GM12801 (cell line): Measurements from ENCODE around the gene GRM4.

Experiments used
- CTCF ChIP-seq: IDR thresholded peaks from one replicate; pipeline ENCODE4 v1.5.1; 2011; ENCODE audit warnings: control low read depth; ENCODE audit not compliant: insufficient read length; ENCODE audit errors: extremely low read depth

Gene GRM4

DNA sequence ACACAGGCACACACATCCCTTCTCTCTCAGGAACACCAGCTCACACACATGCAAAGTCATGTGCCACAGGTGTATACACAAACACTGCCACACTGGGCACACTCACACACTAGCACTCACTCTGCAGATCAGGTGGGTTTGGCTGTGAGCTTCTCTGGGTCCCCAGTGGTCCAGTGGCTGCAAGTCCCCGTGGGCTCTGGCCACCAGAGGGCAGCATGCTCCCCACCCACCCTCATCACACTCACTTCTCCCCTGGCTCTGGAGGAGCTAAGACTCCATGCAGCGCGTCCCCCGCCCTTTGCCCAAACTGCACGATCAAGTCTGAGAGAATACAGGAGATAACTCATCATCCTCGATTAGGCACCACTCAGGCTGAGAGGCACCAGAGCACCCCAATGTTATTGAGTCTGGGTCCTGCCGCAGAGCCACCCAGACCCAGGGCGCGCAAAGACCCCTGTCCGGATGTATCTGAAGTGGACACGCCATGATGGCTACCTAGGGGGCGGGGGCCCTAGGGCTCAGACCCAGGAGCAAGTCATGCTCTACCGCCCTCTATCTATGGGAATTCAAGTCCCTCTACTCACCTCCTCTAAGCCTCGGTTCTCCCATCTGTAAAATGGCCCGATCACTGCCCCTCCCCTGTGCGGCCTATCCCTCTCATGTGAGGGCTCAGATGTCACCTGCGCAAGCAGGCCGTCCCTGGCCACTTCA lies 90.5 kb downstream of the GRM4 start:
- no peak for TF ChIP-seq CTCF

- TF ChIP-seq CTCF = no peak
Measured at GRCh38 chr6:34053721-34054120, 92.2 kb downstream of the GRM4 start.

DNA sequence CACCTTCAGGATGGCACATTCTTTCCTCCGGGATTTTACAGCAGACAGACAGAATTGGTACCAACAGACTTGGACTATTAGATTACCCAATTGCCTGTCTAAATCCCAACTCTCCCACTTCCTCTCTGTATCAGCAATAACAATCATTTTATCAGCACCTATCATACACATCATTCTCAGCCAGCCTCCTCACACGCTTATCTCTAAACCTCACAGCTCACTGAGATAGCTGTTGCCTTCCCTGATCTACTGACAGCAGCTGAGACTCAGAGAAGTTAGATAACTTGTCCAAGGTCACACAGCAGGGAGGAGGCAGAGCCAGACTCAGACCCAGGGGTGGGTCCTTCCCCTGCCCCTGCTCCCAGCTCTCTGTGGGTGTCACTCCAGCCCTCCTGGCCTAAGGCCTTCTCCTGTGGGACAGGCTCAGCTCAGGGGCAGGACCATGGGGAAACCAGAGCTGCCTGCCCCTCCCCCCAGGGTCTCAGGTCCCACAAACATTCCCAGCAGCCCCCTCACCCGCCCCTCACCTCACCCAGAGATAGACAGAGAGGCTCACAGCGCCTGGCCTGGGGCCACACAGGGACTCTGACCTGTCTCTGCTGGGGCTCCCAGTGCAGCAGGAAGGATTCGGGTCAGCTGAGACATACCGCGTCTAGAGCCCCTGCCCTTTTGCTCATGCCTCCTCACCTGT lies 92.8 kb downstream of the GRM4 start:
- TF ChIP-seq CTCF = no peak

DNA sequence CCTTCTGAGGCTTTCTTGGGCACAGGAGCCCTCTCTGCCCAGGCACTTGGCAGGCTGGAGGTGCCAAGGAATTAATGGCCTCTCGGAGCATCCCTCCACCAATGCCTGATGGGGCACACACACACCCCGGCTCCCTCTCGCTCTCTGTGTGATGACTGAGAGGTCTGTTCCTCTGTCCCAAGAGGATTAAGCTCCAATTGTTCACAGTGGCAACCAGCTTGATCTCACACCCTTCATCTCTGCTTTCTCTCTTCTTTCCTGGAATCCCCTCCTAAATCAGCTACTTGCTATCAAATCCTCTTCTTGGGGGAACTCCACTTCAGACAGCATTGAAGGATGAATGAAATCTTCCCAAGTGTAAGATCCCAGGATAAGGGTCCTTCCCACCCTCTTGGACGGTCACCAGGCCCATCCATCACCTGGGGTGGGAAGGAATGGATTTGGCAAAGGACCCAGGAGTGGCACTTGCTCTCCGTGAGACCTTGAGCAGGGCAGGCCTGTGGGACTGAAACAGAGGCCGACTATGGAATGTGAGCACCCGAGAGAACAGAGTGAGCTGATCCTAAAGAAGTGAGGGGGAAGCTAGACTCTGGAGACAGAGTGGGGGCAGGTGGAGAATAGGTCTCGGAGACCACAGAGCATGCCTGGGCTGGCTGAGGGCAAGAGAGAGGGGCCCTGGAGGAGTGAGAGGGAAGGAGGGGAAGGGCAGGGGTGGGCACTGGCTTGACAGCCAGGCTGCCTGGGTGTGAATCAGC lies 93.6 kb downstream of the GRM4 start:
- no peak for TF ChIP-seq CTCF

DNA sequence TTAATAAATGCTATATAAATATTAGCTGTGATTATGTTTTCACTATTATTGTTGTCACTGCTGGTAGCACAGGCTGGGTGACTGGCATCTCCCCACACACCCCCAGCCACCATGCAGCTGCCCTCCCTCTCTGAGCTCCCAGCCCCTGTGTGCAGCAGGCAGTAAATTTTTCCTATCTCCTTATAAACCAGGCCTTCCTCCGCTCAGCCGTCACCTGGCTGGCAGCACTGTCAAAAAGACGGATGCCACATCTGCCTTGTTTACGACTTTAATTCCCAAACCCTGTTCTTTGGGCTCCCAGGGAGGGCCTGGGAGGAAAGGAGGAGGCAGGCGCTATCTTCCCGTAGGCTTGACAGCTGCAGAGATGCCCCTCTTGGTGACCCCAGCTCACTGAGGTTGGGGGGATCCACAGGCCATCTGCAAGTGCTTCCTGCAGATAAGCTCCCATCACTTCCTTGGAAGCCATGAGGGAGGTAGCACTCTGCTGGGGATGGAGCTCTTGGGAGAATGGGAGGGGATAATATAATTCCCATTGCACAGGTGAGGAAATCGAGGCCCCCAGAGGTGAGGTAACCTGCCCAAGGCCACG lies 94.5 kb downstream of the GRM4 start:
- TF ChIP-seq CTCF = no peak

DNA sequence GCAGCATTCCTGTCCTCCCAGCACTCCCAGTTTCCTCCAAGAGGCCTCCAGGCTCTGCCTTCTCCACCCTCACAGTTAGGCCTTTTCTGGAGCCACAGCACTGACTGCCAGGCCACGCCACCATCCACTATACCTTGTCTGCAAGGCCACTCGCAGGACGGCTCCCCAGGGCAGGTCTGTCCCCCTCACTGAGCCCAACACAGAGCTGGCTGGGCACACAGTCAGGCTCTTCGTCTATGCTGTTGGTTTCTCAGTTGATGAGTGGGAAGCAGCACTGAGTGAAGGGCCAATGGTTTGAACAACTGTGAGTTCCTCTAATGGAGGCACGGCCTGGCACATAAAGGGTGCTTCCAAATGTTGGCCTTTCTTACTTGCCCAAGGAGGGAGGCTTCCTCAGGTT lies 95.2 kb downstream of the GRM4 start:
- TF ChIP-seq CTCF = no peak
